8988T (cell line): ENCODE measurements around the gene PLB1.

Source experiments
- DNase-seq: peaks from one replicate; pipeline ENCODE4 v3.0.0; 2011

PLB1 gene, protein sequence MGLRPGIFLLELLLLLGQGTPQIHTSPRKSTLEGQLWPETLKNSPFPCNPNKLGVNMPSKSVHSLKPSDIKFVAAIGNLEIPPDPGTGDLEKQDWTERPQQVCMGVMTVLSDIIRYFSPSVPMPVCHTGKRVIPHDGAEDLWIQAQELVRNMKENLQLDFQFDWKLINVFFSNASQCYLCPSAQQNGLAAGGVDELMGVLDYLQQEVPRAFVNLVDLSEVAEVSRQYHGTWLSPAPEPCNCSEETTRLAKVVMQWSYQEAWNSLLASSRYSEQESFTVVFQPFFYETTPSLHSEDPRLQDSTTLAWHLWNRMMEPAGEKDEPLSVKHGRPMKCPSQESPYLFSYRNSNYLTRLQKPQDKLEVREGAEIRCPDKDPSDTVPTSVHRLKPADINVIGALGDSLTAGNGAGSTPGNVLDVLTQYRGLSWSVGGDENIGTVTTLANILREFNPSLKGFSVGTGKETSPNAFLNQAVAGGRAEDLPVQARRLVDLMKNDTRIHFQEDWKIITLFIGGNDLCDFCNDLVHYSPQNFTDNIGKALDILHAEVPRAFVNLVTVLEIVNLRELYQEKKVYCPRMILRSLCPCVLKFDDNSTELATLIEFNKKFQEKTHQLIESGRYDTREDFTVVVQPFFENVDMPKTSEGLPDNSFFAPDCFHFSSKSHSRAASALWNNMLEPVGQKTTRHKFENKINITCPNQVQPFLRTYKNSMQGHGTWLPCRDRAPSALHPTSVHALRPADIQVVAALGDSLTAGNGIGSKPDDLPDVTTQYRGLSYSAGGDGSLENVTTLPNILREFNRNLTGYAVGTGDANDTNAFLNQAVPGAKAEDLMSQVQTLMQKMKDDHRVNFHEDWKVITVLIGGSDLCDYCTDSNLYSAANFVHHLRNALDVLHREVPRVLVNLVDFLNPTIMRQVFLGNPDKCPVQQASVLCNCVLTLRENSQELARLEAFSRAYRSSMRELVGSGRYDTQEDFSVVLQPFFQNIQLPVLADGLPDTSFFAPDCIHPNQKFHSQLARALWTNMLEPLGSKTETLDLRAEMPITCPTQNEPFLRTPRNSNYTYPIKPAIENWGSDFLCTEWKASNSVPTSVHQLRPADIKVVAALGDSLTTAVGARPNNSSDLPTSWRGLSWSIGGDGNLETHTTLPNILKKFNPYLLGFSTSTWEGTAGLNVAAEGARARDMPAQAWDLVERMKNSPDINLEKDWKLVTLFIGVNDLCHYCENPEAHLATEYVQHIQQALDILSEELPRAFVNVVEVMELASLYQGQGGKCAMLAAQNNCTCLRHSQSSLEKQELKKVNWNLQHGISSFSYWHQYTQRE (N-terminal part only)

GRCh38 chr2:28495551-28496250 lies at the start of gene PLB1:
Gene PLB1 (plus strand): TSS chr2:28496060. CDS start chr2:28496115, 55 bp downstream.
- no peak for DNase-seq

DNA sequence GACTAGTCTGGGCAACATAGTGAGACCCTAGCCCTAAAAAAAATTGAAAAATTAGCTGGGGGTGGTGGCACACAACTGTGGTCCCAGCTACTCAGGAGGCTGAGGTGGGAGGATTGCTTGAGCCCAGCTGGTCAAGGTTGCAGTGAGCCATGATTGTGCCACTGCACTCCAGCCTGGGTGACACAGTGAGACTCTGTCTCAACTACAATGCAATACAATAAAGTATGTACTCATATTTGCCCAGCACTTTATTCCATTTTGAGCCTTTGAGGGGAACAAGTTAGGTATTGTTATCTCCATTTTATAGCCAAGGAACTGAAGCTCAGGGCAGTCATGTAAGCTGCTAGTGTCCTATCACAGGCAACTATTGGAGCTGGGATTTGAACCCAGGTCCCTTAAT lies 49.3 kb upstream of the PLB1 start:
- no peak for DNase-seq

DNA sequence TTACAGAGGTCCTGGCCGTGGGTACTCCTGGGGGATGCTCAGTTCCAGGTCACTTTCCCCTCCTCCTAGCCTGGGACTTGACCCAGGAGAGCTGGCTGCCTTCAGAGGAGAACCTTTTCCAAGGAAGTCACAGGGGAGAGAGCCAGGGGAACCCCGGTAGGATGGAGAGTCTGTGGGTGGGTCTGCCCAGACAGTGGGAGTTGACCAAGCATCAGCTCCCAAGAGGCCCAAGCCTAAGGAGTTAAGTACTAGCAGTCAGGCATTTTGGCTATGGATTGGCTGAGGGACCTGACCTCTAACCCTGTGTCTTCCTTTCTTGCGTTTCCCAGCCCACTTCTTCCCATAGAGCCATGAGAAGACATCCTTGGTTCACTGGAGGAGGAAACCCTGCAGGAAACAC lies 48.8 kb upstream of the PLB1 start:
- no peak for DNase-seq

GRCh38 chr2:28447943-28448792 lies 47.7 kb upstream of the PLB1 start:
- no peak for DNase-seq

- DNase-seq: no peak
Observed at GRCh38 chr2:28448793-28449100, 47.1 kb upstream of the PLB1 start.

DNA sequence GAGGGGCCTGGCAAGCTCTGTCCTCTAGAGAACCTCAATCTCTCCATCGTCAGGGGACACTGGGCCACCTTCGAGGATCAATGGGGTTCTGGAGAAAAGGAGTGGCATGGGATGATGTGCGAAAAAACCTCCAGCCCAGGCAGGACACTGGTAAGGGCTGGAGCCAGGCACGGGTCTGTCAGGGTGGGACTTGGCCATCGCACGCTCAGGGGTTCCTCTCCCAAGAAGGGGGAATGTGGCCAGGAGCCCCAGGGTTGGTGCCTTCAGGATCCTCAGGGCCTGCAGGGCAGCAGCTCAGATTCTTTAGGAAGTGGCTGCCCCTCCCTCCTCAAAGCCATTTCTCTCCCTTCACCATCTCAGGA lies 46.8 kb upstream of the PLB1 start:
- no peak for DNase-seq

GRCh38 chr2:28449488-28450395 lies 46.1 kb upstream of the PLB1 start:
- no peak for DNase-seq

- DNase-seq: no peak
Observed at GRCh38 chr2:28450901-28451565, 44.8 kb upstream of the PLB1 start.

DNA sequence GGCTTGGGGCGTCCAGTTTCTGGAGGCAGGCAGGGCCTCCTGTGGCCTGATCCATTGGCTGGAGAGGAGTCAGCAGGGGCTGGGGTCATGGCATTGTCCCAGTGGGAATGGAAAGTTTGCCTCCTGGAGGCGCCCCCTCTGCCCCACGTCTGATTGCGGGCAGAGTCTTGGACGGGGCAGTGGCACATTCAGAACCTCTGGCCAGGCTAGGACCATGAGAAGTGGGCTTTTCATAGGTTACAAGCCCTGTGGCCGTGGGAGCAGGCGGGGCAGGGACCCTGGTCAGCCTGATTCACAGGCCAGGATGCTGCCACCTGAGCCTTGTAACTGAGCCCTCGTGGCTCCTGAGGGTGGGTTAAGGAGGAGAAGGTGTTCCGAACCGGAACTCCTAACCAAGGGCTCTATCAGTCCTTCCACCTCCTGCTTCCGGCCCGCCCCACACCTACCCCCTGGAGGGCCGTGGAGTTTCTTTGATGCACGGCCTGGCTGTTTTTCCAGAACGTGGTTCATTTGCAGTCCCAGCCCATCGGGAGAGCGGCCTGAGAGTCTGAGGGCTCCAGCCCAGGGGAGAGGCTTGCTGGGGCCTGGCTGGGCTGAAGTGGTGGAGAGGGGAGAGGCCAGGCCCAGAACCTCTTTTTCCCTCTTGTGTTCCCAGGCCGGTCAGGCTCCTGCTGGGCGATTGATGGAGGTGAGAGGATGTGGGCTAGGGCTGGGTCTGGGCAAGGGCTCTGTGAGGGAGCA lies 43.9 kb upstream of the PLB1 start:
- no peak for DNase-seq

DNA sequence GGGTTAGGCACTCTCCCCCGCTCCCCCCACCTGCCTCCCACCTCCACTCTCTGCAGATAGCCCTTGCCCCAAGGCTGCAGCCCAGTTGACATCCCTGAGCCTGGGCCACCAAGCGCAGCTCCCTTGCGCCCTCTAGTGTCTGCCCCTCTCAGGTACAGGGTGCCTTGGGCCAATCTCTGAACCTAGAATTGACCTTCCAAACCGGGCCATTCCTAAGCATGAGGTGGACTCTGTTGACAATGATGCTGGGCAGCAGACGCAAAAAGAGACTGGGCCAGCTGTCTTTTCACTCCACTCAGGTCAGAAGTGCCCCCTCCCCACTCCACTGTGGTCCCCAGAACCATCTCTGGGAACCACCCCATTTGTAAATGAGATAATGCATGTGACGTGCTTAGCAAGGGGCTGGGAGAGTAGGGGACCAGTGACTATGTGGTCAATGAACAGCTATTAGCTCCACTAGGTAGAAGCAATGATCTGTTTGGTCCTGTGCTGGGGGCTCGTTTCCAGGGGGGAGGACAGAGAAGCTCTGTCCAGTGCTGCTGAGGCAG lies 43.3 kb upstream of the PLB1 start:
- DNase-seq: peak; percentile 67

- DNase-seq: no peak
Observed at GRCh38 chr2:28453396-28453795, 42.5 kb upstream of the PLB1 start.

DNA sequence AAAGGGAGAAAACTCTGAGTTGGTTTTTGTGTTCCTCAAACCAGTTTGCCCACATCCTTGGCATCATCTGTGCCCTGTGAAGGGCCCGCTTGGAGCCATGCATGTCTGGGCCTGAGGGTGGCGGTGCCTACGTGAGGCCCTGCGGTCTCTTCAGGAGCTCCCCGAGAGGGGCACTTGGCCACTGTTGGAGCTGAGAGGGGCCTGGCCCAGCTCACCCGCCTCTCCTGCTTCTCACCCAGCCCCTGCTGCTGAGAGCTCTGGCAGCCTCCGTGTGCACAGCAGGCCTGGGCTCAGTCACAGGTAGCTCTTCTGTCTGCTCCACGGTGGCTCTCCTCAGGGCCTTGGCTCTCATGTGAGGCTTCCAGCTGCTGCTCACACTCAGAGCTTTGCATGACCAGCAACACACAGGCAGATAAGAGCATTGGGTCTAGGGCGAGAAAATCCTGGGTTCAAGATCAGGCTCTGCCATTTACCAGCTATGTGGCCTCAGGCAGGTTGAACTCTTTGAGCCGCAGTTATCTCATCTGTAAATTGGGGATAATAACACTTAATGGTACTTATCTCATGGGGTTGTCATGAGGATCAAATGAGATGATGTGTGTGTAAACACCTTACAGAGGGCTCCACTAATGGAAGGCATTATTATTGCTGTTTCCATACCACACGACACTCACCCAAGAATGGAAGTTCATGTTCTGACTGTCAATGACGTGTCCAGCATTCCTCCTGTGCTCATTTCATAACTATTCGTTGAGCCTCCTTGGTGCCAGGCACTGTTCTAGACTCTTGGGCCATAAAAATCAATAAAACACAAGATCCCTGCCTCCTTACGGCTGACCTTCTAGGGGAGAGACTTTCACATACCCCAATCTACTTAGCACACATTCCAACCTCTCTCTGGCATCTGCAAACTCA lies 41.6 kb upstream of the PLB1 start:
- DNase-seq: no peak

DNA sequence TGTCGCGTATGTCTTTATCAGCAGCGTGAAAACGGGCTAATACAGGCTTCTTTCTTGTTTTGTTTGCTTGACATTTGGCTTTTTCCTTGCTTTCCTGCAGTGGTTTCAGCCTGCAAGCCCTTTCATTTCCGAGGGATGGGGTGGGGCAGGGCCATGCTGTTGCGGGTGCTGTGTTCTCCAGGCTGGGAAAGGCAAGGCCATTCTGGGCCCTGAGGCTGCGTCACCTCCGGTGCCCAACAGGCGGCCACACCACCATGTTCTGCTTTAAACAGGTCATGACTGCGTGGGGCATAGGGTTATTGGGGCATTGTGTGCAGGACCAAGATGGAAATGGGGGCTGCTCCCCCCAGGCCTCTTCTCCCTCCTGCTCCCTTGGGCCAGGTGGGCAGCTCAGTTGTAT lies 38.6 kb upstream of the PLB1 start:
- DNase-seq: no peak

DNA sequence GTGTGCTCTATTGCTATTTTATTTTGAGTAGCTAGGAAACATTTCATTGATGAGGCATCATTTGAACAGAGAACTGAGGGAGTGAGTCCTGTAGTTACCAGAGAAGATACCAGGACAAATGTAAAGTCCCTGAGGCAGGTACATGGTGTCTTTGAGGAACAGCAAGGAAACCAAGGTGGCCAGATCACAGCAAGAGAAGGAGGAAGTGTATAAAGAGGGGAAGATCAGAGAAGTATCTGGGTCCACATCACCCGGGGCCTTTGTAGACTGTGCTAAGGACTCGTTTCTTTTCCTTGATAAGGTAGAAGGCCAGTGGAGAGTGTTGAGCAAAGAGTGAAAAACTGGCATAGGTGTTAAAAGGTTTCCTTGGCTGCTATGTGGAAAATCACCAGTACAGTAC lies 34.8 kb upstream of the PLB1 start:
- no peak for DNase-seq

GRCh38 chr2:28462122-28462521 lies 33.7 kb upstream of the PLB1 start:
- no peak for DNase-seq

DNA sequence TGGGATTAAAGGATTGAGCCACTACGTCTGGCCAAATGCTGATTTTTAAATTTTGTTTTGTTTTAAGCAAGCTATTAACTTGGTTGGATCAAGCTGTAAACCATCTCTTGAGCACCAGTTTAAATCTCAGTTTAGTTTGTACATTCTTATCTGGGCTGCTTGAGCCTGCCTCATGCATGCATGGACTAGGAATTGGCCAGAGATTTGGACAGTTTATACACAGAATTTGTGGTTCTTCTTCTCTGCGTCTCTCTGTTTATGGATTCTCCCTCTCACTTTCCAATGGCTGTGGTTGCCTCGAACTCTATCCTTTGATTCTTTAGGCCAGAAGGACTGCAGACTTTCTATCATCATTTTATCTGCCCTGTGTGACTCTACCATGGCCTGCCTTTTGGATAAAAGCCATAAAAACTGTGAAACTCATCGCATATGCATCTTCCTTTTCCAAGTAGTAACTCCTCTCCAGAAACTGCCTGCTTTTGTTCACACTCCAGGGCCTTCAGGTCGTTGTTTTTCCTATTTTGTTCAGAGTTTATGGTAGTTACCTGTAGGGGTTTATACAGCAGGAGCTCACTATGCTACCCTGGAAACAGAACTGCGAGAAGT lies 32.5 kb upstream of the PLB1 start:
- DNase-seq: no peak

GRCh38 chr2:28463893-28464292 lies 32.0 kb upstream of the PLB1 start:
- no peak for DNase-seq
